ENCODE measurements around the gene ARHGEF10L. TPM values are rescaled to one million over a fixed set of nuclear protein-coding genes. Genes with fewer than 3 reads are reported as not detected.

ARHGEF10L gene
- total and polyA plus RNA-seq, 8 donors = 36.2 to 104 (median 52.8) TPM

DNA sequence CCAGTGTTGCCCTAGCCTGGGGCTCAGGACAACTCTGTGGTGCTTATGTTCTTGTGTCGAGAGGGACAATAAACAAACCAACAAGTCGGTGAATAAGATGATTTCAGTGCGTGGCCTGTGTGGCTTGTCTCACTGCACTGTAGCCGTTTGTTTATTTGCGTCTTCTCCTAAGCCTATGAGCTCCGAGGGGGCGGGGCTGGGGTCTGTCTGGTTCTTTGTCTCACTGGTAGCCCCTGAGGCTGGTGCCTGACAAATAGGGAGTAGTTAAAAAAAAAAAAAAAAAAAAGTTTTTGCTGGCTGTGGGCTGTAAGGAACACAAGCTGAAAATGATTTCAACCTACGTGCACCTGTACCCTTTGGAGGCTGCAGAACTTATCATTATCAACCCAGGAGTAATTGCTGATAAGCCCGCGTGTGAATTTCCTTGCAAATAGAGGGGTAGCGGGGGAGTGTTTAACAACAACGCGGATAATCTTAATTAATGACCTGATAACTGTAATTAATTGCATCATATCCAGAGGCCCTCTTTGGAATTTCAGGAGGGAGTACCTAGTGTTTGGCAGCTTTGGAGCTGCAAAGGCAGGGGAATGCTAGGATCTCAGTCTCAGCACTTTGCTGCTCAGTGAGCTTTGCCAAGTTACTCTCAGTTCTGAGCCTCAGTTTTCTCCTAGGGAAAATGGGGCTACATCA lies 925 bp upstream of the ARHGEF10L start:
- TF ChIP-seq, protein P1, sequence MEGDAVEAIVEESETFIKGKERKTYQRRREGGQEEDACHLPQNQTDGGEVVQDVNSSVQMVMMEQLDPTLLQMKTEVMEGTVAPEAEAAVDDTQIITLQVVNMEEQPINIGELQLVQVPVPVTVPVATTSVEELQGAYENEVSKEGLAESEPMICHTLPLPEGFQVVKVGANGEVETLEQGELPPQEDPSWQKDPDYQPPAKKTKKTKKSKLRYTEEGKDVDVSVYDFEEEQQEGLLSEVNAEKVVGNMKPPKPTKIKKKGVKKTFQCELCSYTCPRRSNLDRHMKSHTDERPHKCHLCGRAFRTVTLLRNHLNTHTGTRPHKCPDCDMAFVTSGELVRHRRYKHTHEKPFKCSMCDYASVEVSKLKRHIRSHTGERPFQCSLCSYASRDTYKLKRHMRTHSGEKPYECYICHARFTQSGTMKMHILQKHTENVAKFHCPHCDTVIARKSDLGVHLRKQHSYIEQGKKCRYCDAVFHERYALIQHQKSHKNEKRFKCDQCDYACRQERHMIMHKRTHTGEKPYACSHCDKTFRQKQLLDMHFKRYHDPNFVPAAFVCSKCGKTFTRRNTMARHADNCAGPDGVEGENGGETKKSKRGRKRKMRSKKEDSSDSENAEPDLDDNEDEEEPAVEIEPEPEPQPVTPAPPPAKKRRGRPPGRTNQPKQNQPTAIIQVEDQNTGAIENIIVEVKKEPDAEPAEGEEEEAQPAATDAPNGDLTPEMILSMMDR (IDR thresholded peaks at IDR 0.05) = no peak
- Histone ChIP-seq H3K4me3 (peak overlapping the region in 1 of 4 donors; percentile 46), H3K4me1 (peaks cover 0 to 16% (median 4%) of the 10 kb centered on the region in 3 donors), H3K27me3 (no peaks in the 10 kb centered on the region), H3K36me3 (no peaks in the 10 kb centered on the region), H3K9me3 (no peaks in the 10 kb centered on the region), H3K27ac (peak overlapping the region in 2 of 4 donors; percentile 46 to 50)
- intact Hi-C loops (cut with DNase I) = no loop called here
- WGBS, 2 donors = 13 to 14% methylated on average over 13 of the region's 13 CpGs
- DNase-seq (no peak), FAIRE-seq (no peak), ATAC-seq (peak; percentile 7 to 46 (median 32))

DNA sequence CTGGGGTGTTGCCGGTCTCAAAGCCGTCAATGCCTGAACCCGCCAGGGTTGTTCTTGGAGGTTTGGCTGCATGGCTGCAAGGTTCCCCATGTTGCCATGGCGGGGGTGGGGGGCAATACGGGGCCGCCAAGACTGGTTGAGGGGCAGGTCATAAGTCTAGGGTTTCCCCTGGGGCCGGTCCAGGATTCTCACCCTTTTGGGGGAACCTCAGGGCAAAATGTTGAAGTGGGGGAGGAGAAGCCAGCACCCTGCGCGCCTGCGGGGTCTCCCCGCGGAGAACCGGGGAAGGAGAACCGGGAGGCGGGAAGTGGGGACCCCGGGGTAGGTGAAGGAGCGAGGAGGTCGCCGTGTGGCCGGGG lies 401 bp upstream of the ARHGEF10L start:
- no peaks in the 10 kb centered on the region for H3K9me3 ChIP-seq
- H3K27me3 ChIP-seq = no peaks in the 10 kb centered on the region
- peak overlapping the region in 2 of 4 donors; percentile 46 to 50 for H3K27ac ChIP-seq
- ATAC-seq (no peak), FAIRE-seq (no peak), DNase-seq (no peak)
- intact Hi-C loops (cut with DNase I) = no loop called here
- H3K4me3 ChIP-seq = peak overlapping the region in 3 of 4 donors; percentile 18 to 85 (median 46)
- TF ChIP-seq, protein P1 (IDR thresholded peaks at IDR 0.05) = no peak
- H3K4me1 ChIP-seq = peaks cover 0 to 16% (median 4%) of the 10 kb centered on the region in 3 donors
- H3K36me3 ChIP-seq = no peaks in the 10 kb centered on the region
- 16% methylated on average over 18 to 20 of the region's 20 CpGs for WGBS, 2 donors

DNA sequence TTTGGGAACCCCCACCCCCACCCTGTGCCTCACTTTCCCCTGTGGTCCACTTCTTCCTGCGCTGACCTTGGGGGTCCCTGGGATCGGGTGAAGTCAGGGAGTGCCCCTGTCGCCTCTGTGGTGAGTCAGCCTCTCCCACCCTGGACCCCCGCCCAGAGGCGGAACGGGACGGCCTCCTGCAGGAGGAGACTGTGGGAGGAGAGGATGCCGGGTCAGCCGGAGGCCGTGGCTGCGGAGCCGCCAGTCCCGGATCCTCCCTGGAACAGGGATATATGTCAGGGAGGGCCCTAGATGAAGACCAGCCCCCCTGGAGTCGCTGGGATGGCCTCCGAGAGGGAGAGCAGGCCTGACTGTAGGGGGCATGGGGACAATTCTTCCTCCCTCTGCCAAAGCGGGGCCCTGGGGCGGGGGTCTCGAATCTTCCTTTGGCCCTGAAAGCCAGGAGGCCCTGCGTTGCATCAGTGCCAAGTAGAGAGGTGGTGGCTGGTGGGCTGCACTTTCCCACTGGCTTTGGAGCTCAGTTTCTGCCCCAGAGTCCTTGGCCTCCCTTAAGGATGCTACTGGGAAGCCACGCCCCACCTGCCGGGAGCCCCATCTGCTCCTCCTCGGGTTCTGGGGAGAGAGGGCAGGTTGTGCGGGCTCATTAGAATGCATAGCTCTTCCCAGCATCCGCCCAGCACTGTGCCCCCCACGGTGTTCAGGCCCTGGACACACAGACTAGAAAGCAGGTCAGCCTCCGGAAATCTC lies 930 bp downstream of the ARHGEF10L start:
- no peaks in the 10 kb centered on the region for H3K27me3 ChIP-seq
- peaks cover 0 to 20% (median 4%) of the 10 kb centered on the region in 3 donors for H3K4me1 ChIP-seq
- peak; percentile 27 to 62 (median 56) for ATAC-seq
- peak overlapping the region; percentile 57 to 85 (median 70) for H3K4me3 ChIP-seq
- no peaks in the 10 kb centered on the region for H3K36me3 ChIP-seq
- intact Hi-C loops (cut with DNase I) = no loop called here
- H3K9me3 ChIP-seq = no peaks in the 10 kb centered on the region
- TF ChIP-seq, protein P1 (IDR thresholded peaks at IDR 0.05) = no peak
- peak overlapping the region in 3 of 4 donors; percentile 55 to 67 (median 66) for H3K27ac ChIP-seq
- no peak for FAIRE-seq
- WGBS, 2 donors = 17 to 20% methylated on average over 26 of the region's 26 CpGs
- peak in 5 of 6 donors; percentile 45 to 86 (median 68) for DNase-seq

DNA sequence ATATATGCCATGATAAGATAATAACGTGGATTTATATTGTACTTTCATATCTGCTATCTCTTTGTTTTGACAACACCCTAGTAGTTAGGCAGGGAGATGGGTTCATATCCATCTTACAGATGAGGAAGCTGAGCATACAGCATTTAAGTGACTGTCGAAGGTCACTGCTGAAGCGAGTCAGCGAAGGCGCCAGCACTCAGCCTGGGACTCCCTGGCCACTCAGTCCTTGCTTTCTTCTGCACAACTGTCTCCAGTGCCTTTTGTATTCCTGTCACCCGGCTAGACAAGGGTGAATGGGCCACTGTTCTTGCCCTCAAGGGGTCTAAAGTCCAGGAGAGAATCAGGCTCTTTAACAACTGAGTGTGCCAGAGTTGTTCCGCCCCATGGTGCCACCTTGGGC lies 3.1 kb downstream of the ARHGEF10L start:
- peaks cover 0 to 25% (median 4%) of the 10 kb centered on the region in 3 donors for H3K4me1 ChIP-seq
- intact Hi-C loops (cut with DNase I) = no loop called here
- no peaks in the 10 kb centered on the region for H3K27me3 ChIP-seq
- H3K9me3 ChIP-seq = no peaks in the 10 kb centered on the region
- no peak overlapping the region for H3K27ac ChIP-seq
- no peak for ATAC-seq
- no peak for FAIRE-seq
- no peak overlapping the region for H3K4me3 ChIP-seq
- DNase-seq = no peak
- TF ChIP-seq, protein P1 (IDR thresholded peaks at IDR 0.05) = no peak
- H3K36me3 ChIP-seq = no peaks in the 10 kb centered on the region
- 78 to 80% methylated on average over 7 of the region's 7 CpGs for WGBS, 2 donors
